Activated T-cell treated with anti-CD3 and anti-CD28 coated beads, Interleukin-2, amount 50 U/mL, for 24 hours (primary cell): ENCODE measurements around the gene JUP.
A peak's percentile ranks its signal among the peaks of the same experiment; 100 is the strongest.

Experiments used
- DNase-seq: peaks from one replicate; pipeline ENCODE4 v3.0.0-alpha.2; 2020
- H3K27ac Mint-ChIP-seq: 2 replicates; pipeline ENCODE4 v1.8.0; 2020; ENCODE audit warnings: mild to moderate bottlenecking, mixed read lengths
- H3K27me3 Mint-ChIP-seq: 2 replicates; pipeline ENCODE4 v1.8.0; 2020; ENCODE audit warnings: mixed read lengths
- H3K36me3 Mint-ChIP-seq: 2 replicates; pipeline ENCODE4 v1.8.0; 2020; ENCODE audit warnings: low read depth, mixed read lengths
- H3K4me1 Mint-ChIP-seq: 2 replicates; pipeline ENCODE4 v1.8.0; 2020; ENCODE audit warnings: low read depth, mixed read lengths
- H3K4me3 Mint-ChIP-seq: 2 replicates; pipeline ENCODE4 v1.8.0; 2020; ENCODE audit warnings: mild to moderate bottlenecking, moderate library complexity, mixed read lengths
- H3K9me3 Mint-ChIP-seq: 2 replicates; pipeline ENCODE4 v1.8.0; 2020; ENCODE audit warnings: mixed read lengths

JUP gene

GRCh38 chr17:41796121-41796895 lies 9.8 kb upstream of the JUP start:
- H3K4me1 Mint-ChIP-seq, result no peaks in the 10 kb centered on the region
- peak overlapping the region; percentile 33 for H3K27ac Mint-ChIP-seq
- no peaks in the 10 kb centered on the region for H3K27me3 Mint-ChIP-seq
- H3K9me3 Mint-ChIP-seq, result no peaks in the 10 kb centered on the region
- H3K4me3 Mint-ChIP-seq, result no peak overlapping the region
- H3K36me3 Mint-ChIP-seq, result no peaks in the 10 kb centered on the region
- no peak for DNase-seq

GRCh38 chr17:41794540-41794975 lies 8.0 kb upstream of the JUP start:
- H3K27me3 Mint-ChIP-seq, result no peaks in the 10 kb centered on the region
- no peaks in the 10 kb centered on the region for H3K36me3 Mint-ChIP-seq
- no peaks in the 10 kb centered on the region for H3K9me3 Mint-ChIP-seq
- H3K4me1 Mint-ChIP-seq, result peaks cover 3% of the 10 kb centered on the region
- no peak overlapping the region for H3K27ac Mint-ChIP-seq
- no peak for DNase-seq
- no peak overlapping the region for H3K4me3 Mint-ChIP-seq

DNA sequence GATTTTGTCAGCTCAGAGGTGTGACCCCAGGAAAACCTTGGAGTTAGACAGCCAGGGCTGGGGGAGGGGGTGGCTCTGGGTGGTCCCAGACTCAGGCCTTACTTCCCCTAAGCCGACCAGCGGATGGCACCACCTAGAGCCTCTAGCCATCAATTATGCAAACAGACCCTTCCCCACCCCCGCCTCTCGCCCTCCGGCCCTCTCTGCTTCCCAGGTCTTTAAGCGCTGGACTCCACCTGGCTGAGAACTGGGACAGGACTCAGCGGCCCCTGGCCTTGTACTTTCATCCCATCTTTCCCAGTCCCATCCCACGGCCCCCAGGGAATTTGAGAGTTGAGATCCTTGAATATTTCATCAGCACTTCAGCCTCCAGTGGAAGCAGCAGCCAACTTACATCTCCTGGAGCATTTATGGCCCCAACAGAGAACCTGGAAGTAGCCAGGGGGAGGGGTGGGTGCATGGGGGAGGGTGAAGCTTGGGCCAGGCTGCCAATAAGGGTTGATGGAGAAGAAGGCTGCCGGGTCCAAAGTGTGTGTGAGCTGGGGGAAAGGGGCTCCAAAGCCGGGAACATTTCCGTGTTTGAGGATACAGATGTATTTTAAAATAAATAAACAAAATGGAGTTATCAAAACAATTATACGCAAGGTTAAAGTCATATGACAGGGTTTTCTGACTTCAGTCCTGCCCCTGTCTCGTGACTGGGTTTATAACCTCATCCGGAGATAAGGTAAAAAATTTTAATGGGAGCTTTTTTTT lies 7.5 kb upstream of the JUP start:
- H3K4me1 Mint-ChIP-seq, result peaks cover 4% of the 10 kb centered on the region
- H3K9me3 Mint-ChIP-seq, result no peaks in the 10 kb centered on the region
- no peaks in the 10 kb centered on the region for H3K27me3 Mint-ChIP-seq
- H3K27ac Mint-ChIP-seq, result no peak overlapping the region
- DNase-seq, result no peak
- no peak overlapping the region for H3K4me3 Mint-ChIP-seq
- no peaks in the 10 kb centered on the region for H3K36me3 Mint-ChIP-seq

DNA sequence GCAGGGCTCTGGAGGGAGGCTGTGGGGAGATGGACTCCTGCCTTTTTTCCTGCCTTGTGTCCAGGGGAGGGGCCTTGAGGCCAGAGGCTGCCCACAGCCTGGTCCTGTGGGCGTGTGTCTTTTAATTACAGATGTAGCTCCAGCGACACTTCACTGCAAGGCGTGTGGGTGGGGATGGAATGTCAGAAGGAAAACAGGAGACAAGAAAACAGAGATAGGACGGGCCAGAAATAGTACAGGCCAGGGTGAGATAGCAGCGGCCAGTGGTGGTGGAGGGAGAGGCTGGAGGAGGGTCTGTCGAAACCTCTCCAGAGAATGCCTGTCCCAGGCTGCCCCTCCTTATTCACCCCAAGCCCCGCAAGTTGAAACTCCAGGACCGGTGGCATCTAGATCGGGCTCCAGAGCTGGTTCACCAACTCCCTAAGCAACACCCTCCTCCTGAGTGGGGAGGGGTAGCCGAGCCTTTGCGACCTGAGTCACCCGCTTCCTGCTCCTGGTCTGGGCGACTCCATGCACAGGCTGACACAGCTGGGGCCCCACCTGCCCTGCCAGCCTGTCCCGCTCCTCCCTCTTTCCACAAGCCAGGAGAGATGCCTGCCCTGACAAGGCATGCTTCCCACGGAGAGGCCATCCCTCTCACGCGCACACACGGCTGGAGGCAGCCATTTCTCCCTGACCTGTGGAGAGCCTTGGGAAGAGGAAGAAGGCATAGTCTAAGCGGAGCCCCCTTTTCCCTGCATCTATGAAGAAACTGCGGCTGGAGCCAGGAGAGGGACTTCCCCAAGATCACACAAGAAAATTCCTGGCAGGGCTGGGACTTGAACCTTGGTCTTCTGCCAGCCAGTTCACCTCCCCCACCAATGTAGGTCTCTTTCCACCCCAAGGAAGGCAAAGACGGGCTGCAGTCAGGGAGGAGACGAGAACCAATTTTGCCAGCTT lies 6.6 kb upstream of the JUP start:
- Mint-ChIP-seq H3K4me1 (peaks cover 10% of the 10 kb centered on the region), H3K9me3 (no peaks in the 10 kb centered on the region), H3K36me3 (no peaks in the 10 kb centered on the region), H3K27me3 (peaks cover 2% of the 10 kb centered on the region), H3K4me3 (no peak overlapping the region), H3K27ac (no peak overlapping the region)
- DNase-seq, result no peak

GRCh38 chr17:41787021-41787418 lies 509 bp upstream of the JUP start:
- H3K4me1 Mint-ChIP-seq, result peaks cover 30% of the 10 kb centered on the region
- no peak for DNase-seq
- H3K9me3 Mint-ChIP-seq, result no peaks in the 10 kb centered on the region

DNA sequence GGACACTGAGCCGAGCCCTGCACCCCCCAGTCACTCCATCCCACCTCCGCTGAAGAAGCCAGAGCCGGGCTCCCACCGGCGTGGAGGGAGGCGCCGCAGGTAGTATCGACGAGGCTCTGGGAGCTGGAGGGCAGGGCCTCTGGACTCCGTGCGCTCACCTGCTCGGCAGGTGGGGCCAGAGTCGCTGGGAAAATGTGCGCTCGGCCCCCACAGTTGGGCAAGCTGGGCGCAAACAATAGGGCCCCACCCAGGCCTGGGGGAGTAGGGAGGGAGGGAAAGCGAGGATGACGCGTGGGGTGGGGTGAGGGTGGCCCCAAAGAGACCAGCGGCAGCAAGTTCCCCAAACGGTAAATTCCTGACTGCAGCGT lies 668 bp downstream of the JUP start:
- Mint-ChIP-seq H3K27me3 (peaks cover 37% of the 10 kb centered on the region), H3K4me3 (no peak overlapping the region), H3K9me3 (no peaks in the 10 kb centered on the region), H3K4me1 (peaks cover 30% of the 10 kb centered on the region), H3K36me3 (no peaks in the 10 kb centered on the region), H3K27ac (no peak overlapping the region)
- DNase-seq, result peak; percentile 43

More at GRCh38 chr17:41787021-41787418, 509 bp upstream of the JUP start:
- H3K4me3 Mint-ChIP-seq, result peak overlapping the region; percentile 27
- no peak overlapping the region for H3K27ac Mint-ChIP-seq
- H3K36me3 Mint-ChIP-seq, result no peaks in the 10 kb centered on the region
- H3K27me3 Mint-ChIP-seq, result peaks cover 33% of the 10 kb centered on the region

DNA sequence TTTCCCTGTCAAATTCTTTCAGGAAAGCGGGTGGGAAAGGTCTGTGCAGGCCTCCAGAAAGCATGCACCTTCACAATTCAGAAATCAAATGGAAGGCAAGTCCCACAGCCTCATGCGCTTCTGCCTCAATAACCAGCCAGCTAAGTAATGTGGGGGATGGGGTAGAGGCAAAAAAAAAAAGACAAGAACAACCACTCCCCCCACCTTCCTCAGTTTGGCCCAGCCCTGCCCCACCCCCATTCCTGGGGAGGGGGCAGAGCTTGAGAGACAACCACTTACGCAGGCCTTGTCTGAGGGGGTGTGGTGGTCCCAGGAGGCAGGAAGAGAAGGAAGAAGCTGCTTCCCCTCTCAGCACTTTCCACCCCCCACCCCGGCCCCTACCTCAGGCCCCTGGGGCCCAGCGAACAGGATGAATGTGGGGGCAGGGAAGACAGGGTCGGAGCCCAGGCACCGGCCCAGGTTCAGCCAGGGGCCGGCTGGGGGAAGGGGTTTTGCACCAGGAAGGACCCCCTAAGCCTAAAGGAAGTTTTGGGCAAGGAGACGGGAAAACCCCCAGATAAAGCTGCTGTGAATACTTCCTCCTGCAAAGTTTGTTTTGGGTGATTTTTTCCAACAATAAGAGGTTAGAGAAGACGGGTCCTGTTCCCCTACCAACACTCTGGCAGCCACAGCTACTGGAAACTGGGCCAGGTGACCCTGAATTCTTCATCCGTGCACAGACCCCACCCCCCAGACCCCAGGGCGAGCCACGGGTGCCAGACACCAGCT lies 1.2 kb downstream of the JUP start:
- H3K27ac Mint-ChIP-seq, result no peak overlapping the region
- DNase-seq, result no peak

DNA sequence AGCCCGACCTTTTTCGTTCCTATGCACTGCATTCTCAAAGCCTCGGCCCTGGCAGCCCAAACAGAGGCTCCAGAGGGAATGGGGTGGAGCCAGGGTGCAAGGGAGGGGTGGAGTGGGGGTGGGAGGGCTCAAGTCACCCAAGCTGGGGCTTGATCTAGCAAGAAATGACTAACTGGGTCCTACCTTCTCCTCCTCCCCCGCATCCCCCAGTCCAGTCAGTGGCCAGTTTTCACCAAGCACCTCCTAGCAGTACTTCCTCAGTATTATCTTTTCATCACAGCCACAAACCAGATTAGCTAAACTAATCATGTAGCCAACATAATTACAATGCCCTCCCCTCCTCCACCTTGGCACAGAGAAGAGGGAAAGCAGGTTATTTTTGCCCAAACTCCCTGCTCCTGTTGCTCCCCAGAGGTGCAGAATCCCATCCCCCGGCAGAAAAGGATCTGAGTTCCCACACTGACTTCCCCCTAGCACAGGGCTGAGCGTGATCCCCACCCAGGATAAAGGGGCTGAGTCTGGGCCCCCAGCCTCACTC lies 2.2 kb downstream of the JUP start:
- Mint-ChIP-seq H3K36me3 (no peaks in the 10 kb centered on the region), H3K27ac (no peak overlapping the region), H3K27me3 (peaks cover 37% of the 10 kb centered on the region), H3K9me3 (no peaks in the 10 kb centered on the region), H3K4me1 (peaks cover 27% of the 10 kb centered on the region), H3K4me3 (no peak overlapping the region)
- no peak for DNase-seq

More for the DNA sequence above, 1.2 kb downstream of the JUP start:
- H3K4me1 Mint-ChIP-seq, result peaks cover 27% of the 10 kb centered on the region
- H3K27me3 Mint-ChIP-seq, result peaks cover 37% of the 10 kb centered on the region
- H3K4me3 Mint-ChIP-seq, result no peak overlapping the region
- no peaks in the 10 kb centered on the region for H3K9me3 Mint-ChIP-seq
- no peaks in the 10 kb centered on the region for H3K36me3 Mint-ChIP-seq

DNA sequence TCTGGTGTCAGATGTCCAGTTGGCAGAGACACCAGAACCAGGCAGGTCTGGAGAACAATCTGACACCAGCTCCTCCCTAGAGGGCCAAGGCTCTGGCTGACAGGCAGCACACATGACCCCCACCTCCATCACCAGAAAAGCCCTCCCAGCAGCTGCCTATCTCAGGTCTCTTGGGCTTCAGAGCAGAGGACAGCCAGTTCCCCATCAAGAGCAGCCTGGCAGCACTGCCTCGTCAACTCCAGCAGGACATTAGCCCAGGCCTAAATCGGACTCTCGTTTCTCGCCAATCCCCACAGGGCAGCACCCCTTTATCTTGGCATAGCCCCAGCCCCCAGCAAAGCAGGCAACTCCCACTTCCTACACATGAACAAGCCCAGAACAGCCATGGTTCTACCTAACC lies 4.4 kb downstream of the JUP start:
- Mint-ChIP-seq H3K27me3 (peaks cover 32% of the 10 kb centered on the region), H3K4me3 (no peak overlapping the region), H3K27ac (no peak overlapping the region)

GRCh38 chr17:41781404-41782110 lies 5.0 kb downstream of the JUP start:
- Mint-ChIP-seq H3K9me3 (no peaks in the 10 kb centered on the region), H3K36me3 (no peaks in the 10 kb centered on the region), H3K27me3 (peaks cover 28% of the 10 kb centered on the region), H3K4me3 (no peak overlapping the region), H3K4me1 (peaks cover 13% of the 10 kb centered on the region), H3K27ac (no peak overlapping the region)
- no peak for DNase-seq

More for the DNA sequence above, 4.4 kb downstream of the JUP start:
- DNase-seq, result no peak
- Mint-ChIP-seq H3K36me3 (no peaks in the 10 kb centered on the region), H3K9me3 (no peaks in the 10 kb centered on the region), H3K4me1 (peaks cover 17% of the 10 kb centered on the region)

DNA sequence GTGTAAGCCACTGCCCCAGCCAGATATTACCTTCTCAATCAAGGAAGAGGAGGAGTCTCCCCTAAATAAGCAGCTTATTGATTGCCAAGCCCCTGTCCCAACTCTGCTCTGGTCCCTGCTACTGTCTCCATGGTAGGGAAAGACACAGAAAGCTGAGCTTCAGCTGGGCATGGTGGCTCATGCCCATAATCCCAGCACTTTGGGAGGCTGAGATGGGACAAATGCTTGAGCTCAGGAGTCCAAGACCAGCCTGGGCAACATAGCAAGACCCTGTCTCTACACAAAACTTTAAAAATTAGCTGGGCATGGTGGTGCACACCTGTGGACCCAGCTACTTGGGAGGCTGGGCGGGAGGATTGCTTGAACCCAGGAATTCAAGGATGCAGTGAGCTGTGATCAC lies 6.6 kb downstream of the JUP start:
- peaks cover 23% of the 10 kb centered on the region for H3K27me3 Mint-ChIP-seq
- H3K36me3 Mint-ChIP-seq, result no peaks in the 10 kb centered on the region

DNA sequence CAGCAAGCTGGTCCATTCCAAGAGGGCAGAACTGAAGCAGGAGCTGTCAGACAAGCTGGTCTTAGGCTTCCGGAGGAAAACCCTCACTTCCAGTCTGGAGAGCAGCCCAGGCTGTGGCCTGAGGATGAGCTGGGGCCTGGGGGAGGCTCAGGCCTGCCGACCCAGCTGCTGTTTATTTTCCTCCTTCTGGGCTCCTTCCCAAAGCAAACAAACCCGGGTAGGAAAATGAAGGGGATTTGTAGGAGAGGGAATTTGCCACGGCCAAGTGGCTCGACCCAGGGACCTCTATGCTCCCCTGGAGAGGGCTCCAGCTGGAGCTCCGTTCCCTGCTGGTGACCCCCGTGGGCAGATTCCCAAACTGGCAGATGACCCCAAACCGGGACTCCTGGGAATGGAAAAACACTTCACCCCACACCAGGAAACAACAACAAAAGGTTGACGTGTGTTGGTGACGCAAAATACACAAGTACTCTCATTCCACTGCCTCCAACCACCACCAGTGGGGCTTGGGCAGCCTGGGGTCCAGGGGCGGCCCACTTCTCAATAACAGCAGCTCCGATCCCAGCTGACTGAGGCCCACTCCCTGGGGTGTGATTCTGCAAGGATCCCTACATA lies 8.8 kb downstream of the JUP start:
- no peak overlapping the region for H3K4me3 Mint-ChIP-seq
- H3K4me1 Mint-ChIP-seq, result no peaks in the 10 kb centered on the region
- H3K9me3 Mint-ChIP-seq, result no peaks in the 10 kb centered on the region
- H3K27ac Mint-ChIP-seq, result no peak overlapping the region
- DNase-seq, result no peak
- no peaks in the 10 kb centered on the region for H3K36me3 Mint-ChIP-seq
- H3K27me3 Mint-ChIP-seq, result peaks cover 11% of the 10 kb centered on the region

More for the DNA sequence above, 6.6 kb downstream of the JUP start:
- Mint-ChIP-seq H3K27ac (no peak overlapping the region), H3K4me1 (peaks cover 6% of the 10 kb centered on the region), H3K9me3 (no peaks in the 10 kb centered on the region), H3K4me3 (no peak overlapping the region)
- no peak for DNase-seq

GRCh38 chr17:41777157-41777573 lies 9.3 kb downstream of the JUP start:
- H3K27me3 Mint-ChIP-seq, result peaks cover 6% of the 10 kb centered on the region
- H3K4me3 Mint-ChIP-seq, result no peak overlapping the region
- no peak for DNase-seq
- H3K4me1 Mint-ChIP-seq, result no peaks in the 10 kb centered on the region
- no peaks in the 10 kb centered on the region for H3K9me3 Mint-ChIP-seq
- H3K27ac Mint-ChIP-seq, result no peak overlapping the region
- H3K36me3 Mint-ChIP-seq, result no peaks in the 10 kb centered on the region
